BLaER1 treated with 17β-estradiol and CSF1 and Interleukin-3, amounts not matched to agents 10 nM and 100 nM (cell line): ENCODE measurements around the gene GPX3.
A peak's percentile ranks its signal among the peaks of the same experiment; 100 is the strongest.

Experiments
- H3K27ac ChIP-seq, 11 experiments: shearing (Covaris generic); formaldehyde crosslinking; 2 replicates each; pipeline ENCODE4 v1.8.1; 2022
- H3K27me3 ChIP-seq, 11 experiments: shearing (Covaris generic); formaldehyde crosslinking; 2 replicates each; pipeline ENCODE4 v1.8.1; 2022
- H3K36me3 ChIP-seq, 11 experiments: shearing (Covaris generic); formaldehyde crosslinking; 2 replicates each; pipeline ENCODE4 v1.8.1; 2022
- H3K4me1 ChIP-seq, 10 experiments: shearing (Covaris generic); formaldehyde crosslinking; 2 replicates each; pipeline ENCODE4 v1.8.1; 2022
- H3K4me2 ChIP-seq, 11 experiments: shearing (Covaris generic); formaldehyde crosslinking; 2 replicates each; pipeline ENCODE4 v1.8.1; 2022
- H3K4me3 ChIP-seq, 10 experiments: shearing (Covaris generic); formaldehyde crosslinking; 2 replicates each; pipeline ENCODE4 v1.8.1; 2022
- H3K9ac ChIP-seq, 11 experiments: shearing (Covaris generic); formaldehyde crosslinking; 2 replicates each; pipeline ENCODE4 v1.8.1; 2022
- H3K9me3 ChIP-seq, 11 experiments: shearing (Covaris generic); formaldehyde crosslinking; replicated peaks in 1 of 11; 2 replicates each; pipeline ENCODE4 v1.8.1; 2022
- H4K20me1 ChIP-seq, 11 experiments: shearing (Covaris generic); formaldehyde crosslinking; 2 replicates each; pipeline ENCODE4 v1.8.1; 2022
- Cebpa-rat ChIP-seq, 11 experiments: shearing (Covaris generic); IDR thresholded peaks; 2 replicates each; pipeline ENCODE4 v1.8.1; 2022

Gene GPX3

GRCh38 chr5:151075698-151076331, 55.4 kb downstream of the GPX3 start:
- Histone ChIP-seq H3K9ac (no peak overlapping the region; a peak in 1 of 22 replicates), H3K9me3 (peaks cover 0 to 12% (median 0%) of the 10 kb centered on the region in 11 experiments; a peak in 6 of 22 replicates), H3K4me1 (peaks cover 38 to 79% (median 59%) of the 10 kb centered on the region in 10 experiments), H3K4me2 (peak overlapping the region; percentile 5 to 97 (median 87); a peak in 15 of 22 replicates), H4K20me1 (peaks cover 73 to 97% (median 92%) of the 10 kb centered on the region in 11 experiments; a peak in 21 of 22 replicates), H3K27me3 (no peaks in the 10 kb centered on the region), H3K36me3 (peaks cover 50 to 86% (median 75%) of the 10 kb centered on the region in 11 experiments), H3K4me3 (no peak overlapping the region), H3K27ac (peak overlapping the region in 5 of 11 experiments; percentile 4 to 29 (median 14); a peak in 4 of 22 replicates)
- no peak for TF ChIP-seq Cebpa-rat (IDR thresholded peaks at IDR 0.05)

- Histone ChIP-seq H3K9ac (no peak overlapping the region; a peak in 1 of 22 replicates), H3K27ac (0 out of 22 replicates have a peak overlapping the region, but pooled peaks of 1 of the 11 experiments have one; percentile 14), H3K36me3 (peaks cover 47 to 79% (median 69%) of the 10 kb centered on the region in 11 experiments), H3K4me2 (peak overlapping the region; percentile 5 to 97 (median 87); a peak in 20 of 22 replicates), H3K9me3 (peaks cover 0 to 12% (median 0%) of the 10 kb centered on the region in 11 experiments; a peak in 6 of 22 replicates), H4K20me1 (peaks cover 66 to 89% (median 84%) of the 10 kb centered on the region in 11 experiments; a peak in 21 of 22 replicates), H3K4me3 (no peak overlapping the region), H3K27me3 (no peaks in the 10 kb centered on the region), H3K4me1 (peaks cover 41 to 71% (median 55%) of the 10 kb centered on the region in 10 experiments)
- TF ChIP-seq Cebpa-rat (IDR thresholded peaks at IDR 0.05): no peak
Measured at GRCh38 chr5:151076616-151077015, 56.2 kb downstream of the GPX3 start.

GRCh38 chr5:151077419-151077818, 57.0 kb downstream of the GPX3 start:
- no peak overlapping the region for H3K27ac ChIP-seq
- H3K4me3 ChIP-seq: no peak overlapping the region
- TF ChIP-seq Cebpa-rat (IDR thresholded peaks at IDR 0.05): no peak
- H3K9me3 ChIP-seq: peaks cover 0 to 12% (median 0%) of the 10 kb centered on the region in 11 experiments; a peak in 6 of 22 replicates
- H4K20me1 ChIP-seq: peaks cover 58 to 81% (median 76%) of the 10 kb centered on the region in 11 experiments; a peak in 21 of 22 replicates
- H3K27me3 ChIP-seq: no peaks in the 10 kb centered on the region
- peak overlapping the region; percentile 8 to 97 (median 88); a peak in 16 of 22 replicates for H3K4me2 ChIP-seq
- H3K36me3 ChIP-seq: peaks cover 40 to 71% (median 63%) of the 10 kb centered on the region in 11 experiments
- H3K4me1 ChIP-seq: peaks cover 49 to 69% (median 57%) of the 10 kb centered on the region in 10 experiments
- no peak overlapping the region for H3K9ac ChIP-seq

GRCh38 chr5:151077967-151078366, 57.6 kb downstream of the GPX3 start:
- no peaks in the 10 kb centered on the region for H3K27me3 ChIP-seq
- peaks cover 40 to 68% (median 61%) of the 10 kb centered on the region in 11 experiments for H3K36me3 ChIP-seq
- H3K4me1 ChIP-seq: peaks cover 54 to 69% (median 60%) of the 10 kb centered on the region in 10 experiments
- H4K20me1 ChIP-seq: peaks cover 55 to 76% (median 70%) of the 10 kb centered on the region in 11 experiments; a peak in 21 of 22 replicates
- H3K9ac ChIP-seq: peak overlapping the region in 3 of 11 experiments; percentile 96 to 99 (median 99); a peak in 3 of 22 replicates
- H3K27ac ChIP-seq: no peak overlapping the region; a peak in 1 of 22 replicates
- no peak for TF ChIP-seq Cebpa-rat (IDR thresholded peaks at IDR 0.05)
- H3K4me3 ChIP-seq: peak overlapping the region in 1 of 10 experiments; percentile 89; a peak in 1 of 20 replicates
- peak overlapping the region in 10 of 11 experiments; percentile 8 to 97 (median 91); a peak in 17 of 22 replicates for H3K4me2 ChIP-seq
- H3K9me3 ChIP-seq: peaks cover 0 to 12% (median 0%) of the 10 kb centered on the region in 11 experiments; a peak in 6 of 22 replicates
